OCI-LY1 (cell line): ENCODE measurements around the gene DCTD.

Experiments used
- H2AFZ ChIP-seq: fragments of 200-600 bp; sonication (generic), shearing (Covaris generic); 2 replicates; pipeline ENCODE4 v1.6.0; 2014; ENCODE audit warnings: antibody characterized with exemption, mild to moderate bottlenecking, low read length
- H3F3A ChIP-seq: fragments of 200-600 bp; sonication (generic), shearing (Covaris generic); 2 replicates; pipeline ENCODE4 v1.6.0; 2014; ENCODE audit warnings: mild to moderate bottlenecking, antibody characterized with exemption, low read length, moderate library complexity; ENCODE audit not compliant: insufficient read depth
- H3K27ac ChIP-seq: fragments of 200-600 bp; sonication (generic); 2 replicates; pipeline ENCODE4 v1.5.1; 2014; ENCODE audit warnings: low read length, mixed run types, mild to moderate bottlenecking, low read depth; ENCODE audit not compliant: poor library complexity, severe bottlenecking
- H3K27me3 ChIP-seq: fragments of 200-600 bp; sonication (generic); 2 replicates; pipeline ENCODE4 v1.6.0; 2014; ENCODE audit warnings: antibody characterized with exemption, mild to moderate bottlenecking, low read length, moderate library complexity; ENCODE audit not compliant: insufficient read depth
- H3K36me3 ChIP-seq: fragments of 200-600 bp; sonication (generic); 2 replicates; pipeline ENCODE4 v1.6.1; 2014; ENCODE audit warnings: mild to moderate bottlenecking, antibody characterized with exemption, low read length, moderate library complexity, mixed read lengths; ENCODE audit not compliant: insufficient read depth
- H3K4me1 ChIP-seq: fragments of 200-600 bp; sonication (generic); 2 replicates; pipeline ENCODE4 v1.5.1; 2014; ENCODE audit warnings: mild to moderate bottlenecking, low read length, moderate library complexity; ENCODE audit not compliant: insufficient read depth, severe bottlenecking
- H3K4me2 ChIP-seq: fragments of 200-600 bp; sonication (generic), shearing (Covaris generic); 2 replicates; pipeline ENCODE4 v1.6.1; 2014; ENCODE audit warnings: low read length
- H3K4me3 ChIP-seq: fragments of 200-600 bp; sonication (generic); 2 replicates; pipeline ENCODE4 v1.5.1; 2014; ENCODE audit warnings: low read length, low read depth, mild to moderate bottlenecking, mixed read lengths; ENCODE audit not compliant: poor library complexity, severe bottlenecking
- H3K79me2 ChIP-seq: fragments of 200-600 bp; shearing (Covaris generic); 2 replicates; pipeline ENCODE4 v1.6.1; 2016; ENCODE audit warnings: mixed run types, low read length, mixed read lengths; ENCODE audit not compliant: insufficient read depth
- H3K9ac ChIP-seq: fragments of 200-600 bp; sonication (generic), shearing (Covaris generic); 2 replicates; pipeline ENCODE4 v1.6.1; 2014; ENCODE audit warnings: mild to moderate bottlenecking, low read length, mixed read lengths
- H3K9me2 ChIP-seq: fragments of 200-600 bp; sonication (generic), shearing (Covaris generic); 2 replicates; pipeline ENCODE4 v1.6.1; 2014; ENCODE audit warnings: low read depth, mild to moderate bottlenecking, low read length, mixed read lengths
- H3K9me3 ChIP-seq: fragments of 200-600 bp; shearing (Covaris generic); 2 replicates; pipeline ENCODE4 v1.6.1; 2014; ENCODE audit warnings: low read length, mixed read lengths
- H4K20me1 ChIP-seq: fragments of 200-600 bp; sonication (generic), shearing (Covaris generic); 2 replicates; pipeline ENCODE4 v1.6.0; 2016; ENCODE audit warnings: mild to moderate bottlenecking, low read length; ENCODE audit not compliant: insufficient read depth
- EZH2 ChIP-seq: fragments of 200-600 bp; sonication (generic), shearing (Covaris generic); IDR thresholded peaks from 2 replicates; pipeline ENCODE4 v1.8.0; 2017; ENCODE audit warnings: borderline replicate concordance, mixed run types, mild to moderate bottlenecking, antibody characterized with exemption, low read length, moderate library complexity, mixed read lengths
- TF ChIP-seq, protein P1 (sequence below): fragments of 200-600 bp; sonication (generic), shearing (Covaris generic); IDR thresholded peaks from 2 replicates; pipeline ENCODE4 v1.5.1; 2017; ENCODE audit warnings: mild to moderate bottlenecking, antibody characterized with exemption, low read length, moderate library complexity, mixed read lengths

DCTD gene

GRCh38 chr4:182894681-182895275, 22.4 kb downstream of the DCTD start:
- no peak overlapping the region for H3K9ac ChIP-seq
- no peak overlapping the region for H3K4me3 ChIP-seq
- H4K20me1 ChIP-seq, result no peaks in the 10 kb centered on the region
- TF ChIP-seq EZH2, result no peak
- TF ChIP-seq, protein P1, sequence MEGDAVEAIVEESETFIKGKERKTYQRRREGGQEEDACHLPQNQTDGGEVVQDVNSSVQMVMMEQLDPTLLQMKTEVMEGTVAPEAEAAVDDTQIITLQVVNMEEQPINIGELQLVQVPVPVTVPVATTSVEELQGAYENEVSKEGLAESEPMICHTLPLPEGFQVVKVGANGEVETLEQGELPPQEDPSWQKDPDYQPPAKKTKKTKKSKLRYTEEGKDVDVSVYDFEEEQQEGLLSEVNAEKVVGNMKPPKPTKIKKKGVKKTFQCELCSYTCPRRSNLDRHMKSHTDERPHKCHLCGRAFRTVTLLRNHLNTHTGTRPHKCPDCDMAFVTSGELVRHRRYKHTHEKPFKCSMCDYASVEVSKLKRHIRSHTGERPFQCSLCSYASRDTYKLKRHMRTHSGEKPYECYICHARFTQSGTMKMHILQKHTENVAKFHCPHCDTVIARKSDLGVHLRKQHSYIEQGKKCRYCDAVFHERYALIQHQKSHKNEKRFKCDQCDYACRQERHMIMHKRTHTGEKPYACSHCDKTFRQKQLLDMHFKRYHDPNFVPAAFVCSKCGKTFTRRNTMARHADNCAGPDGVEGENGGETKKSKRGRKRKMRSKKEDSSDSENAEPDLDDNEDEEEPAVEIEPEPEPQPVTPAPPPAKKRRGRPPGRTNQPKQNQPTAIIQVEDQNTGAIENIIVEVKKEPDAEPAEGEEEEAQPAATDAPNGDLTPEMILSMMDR, result no peak
- H3K4me1 ChIP-seq, result no peaks in the 10 kb centered on the region
- H3K9me3 ChIP-seq, result no peaks in the 10 kb centered on the region
- H3K27ac ChIP-seq, result no peak overlapping the region
- no peaks in the 10 kb centered on the region for H3F3A ChIP-seq
- H3K36me3 ChIP-seq, result peaks cover 44% of the 10 kb centered on the region
- no peaks in the 10 kb centered on the region for H3K27me3 ChIP-seq
- H3K9me2 ChIP-seq, result no peaks in the 10 kb centered on the region
- H3K4me2 ChIP-seq, result no peak overlapping the region
- no peak overlapping the region for H2AFZ ChIP-seq
- no peaks in the 10 kb centered on the region for H3K79me2 ChIP-seq

DNA sequence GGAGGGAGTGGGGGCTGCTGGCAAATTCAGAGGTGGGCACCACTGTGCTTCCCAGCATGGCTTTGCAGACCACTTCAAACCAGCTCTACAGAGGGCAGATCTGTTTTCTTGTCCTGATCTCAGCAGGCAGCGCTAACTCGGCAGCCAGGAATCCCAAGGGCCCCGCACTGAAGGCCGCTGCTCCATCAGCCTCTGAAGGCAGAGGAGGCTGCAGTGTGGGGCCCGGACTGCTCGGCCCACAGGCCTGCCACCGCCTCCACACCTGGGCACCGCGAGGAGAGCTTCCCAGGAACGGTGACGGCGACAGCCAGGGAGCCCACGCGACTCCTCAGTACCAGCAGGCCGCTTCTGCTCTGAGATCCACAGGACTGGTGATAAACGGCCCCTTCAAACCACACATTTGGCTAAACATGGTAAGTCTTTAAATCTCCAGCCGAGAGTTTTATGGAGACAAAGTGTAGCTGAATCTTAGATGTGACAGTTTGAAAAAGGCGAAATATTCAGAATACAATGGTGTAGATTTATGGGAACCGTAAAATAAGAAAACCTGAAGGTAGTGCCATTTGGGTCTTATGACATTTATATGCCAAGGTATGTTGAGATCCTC, 23.6 kb downstream of the DCTD start:
- H3K9me2 ChIP-seq, result no peaks in the 10 kb centered on the region
- H3K4me3 ChIP-seq, result no peak overlapping the region
- no peaks in the 10 kb centered on the region for H3F3A ChIP-seq
- TF ChIP-seq, protein P1, result no peak
- no peak for TF ChIP-seq EZH2
- H3K27ac ChIP-seq, result no peak overlapping the region
- no peaks in the 10 kb centered on the region for H3K9me3 ChIP-seq
- no peaks in the 10 kb centered on the region for H3K27me3 ChIP-seq
- H3K9ac ChIP-seq, result no peak overlapping the region
- H3K79me2 ChIP-seq, result no peaks in the 10 kb centered on the region
- H2AFZ ChIP-seq, result no peak overlapping the region
- H3K4me1 ChIP-seq, result no peaks in the 10 kb centered on the region
- no peaks in the 10 kb centered on the region for H4K20me1 ChIP-seq
- no peak overlapping the region for H3K4me2 ChIP-seq
- H3K36me3 ChIP-seq, result peaks cover 52% of the 10 kb centered on the region

GRCh38 chr4:182893047-182893446, 24.1 kb downstream of the DCTD start:
- no peaks in the 10 kb centered on the region for H3K79me2 ChIP-seq
- no peaks in the 10 kb centered on the region for H3F3A ChIP-seq
- no peaks in the 10 kb centered on the region for H4K20me1 ChIP-seq
- no peak overlapping the region for H3K4me3 ChIP-seq
- H3K27ac ChIP-seq, result no peak overlapping the region
- H3K4me1 ChIP-seq, result no peaks in the 10 kb centered on the region
- no peak overlapping the region for H3K9ac ChIP-seq
- no peaks in the 10 kb centered on the region for H3K27me3 ChIP-seq
- H2AFZ ChIP-seq, result no peak overlapping the region
- no peaks in the 10 kb centered on the region for H3K9me2 ChIP-seq
- peaks cover 53% of the 10 kb centered on the region for H3K36me3 ChIP-seq
- TF ChIP-seq, protein P1, result no peak
- no peak for TF ChIP-seq EZH2
- no peaks in the 10 kb centered on the region for H3K9me3 ChIP-seq
- no peak overlapping the region for H3K4me2 ChIP-seq
